GM19455 (cell line): ENCODE data around the gene SLC49A3.
"Not testable (repeated sequence)": the region's sequence is repeated elsewhere in the genome, so short reads cannot be mapped to it uniquely, and the experiment has no call there.

Experiments
- ATAC-seq: cut with Tn5 transposase; IDR thresholded peaks from one replicate; pipeline ENCODE4 v1.9.1; 2021; ENCODE audit not compliant: unreplicated experiment

Gene SLC49A3

GRCh38 chr4:688854-689681, at the start of gene SLC49A3:
SLC49A3 (minus strand) TSS chr4:689151; CDS start chr4:689127, 24 bp downstream.
- ATAC-seq = no peak

GRCh38 chr4:736561-736960, 47.6 kb upstream of the SLC49A3 start:
- ATAC-seq = not testable (repeated sequence)

GRCh38 chr4:735583-735982, 46.6 kb upstream of the SLC49A3 start:
- no peak for ATAC-seq

GRCh38 chr4:734951-735350, 46.0 kb upstream of the SLC49A3 start:
- ATAC-seq = no peak

- ATAC-seq = no peak
These were observed 45.1 kb upstream of the SLC49A3 start for GRCh38 chr4:734075-734474.

GRCh38 chr4:733631-733980, 44.7 kb upstream of the SLC49A3 start:
- no peak for ATAC-seq

- no peak for ATAC-seq
These were observed 44.1 kb upstream of the SLC49A3 start for GRCh38 chr4:732911-733630.

- no peak for ATAC-seq
These were observed 43.5 kb upstream of the SLC49A3 start for GRCh38 chr4:732486-732885.

- not testable (repeated sequence) for ATAC-seq
These were observed 43.0 kb upstream of the SLC49A3 start for GRCh38 chr4:731954-732353.

- not testable (repeated sequence) for ATAC-seq
These were observed 42.3 kb upstream of the SLC49A3 start for GRCh38 chr4:730946-731904.

- ATAC-seq = no peak
These were observed 41.6 kb upstream of the SLC49A3 start for GRCh38 chr4:730511-730910.

GRCh38 chr4:729336-730315, 40.7 kb upstream of the SLC49A3 start:
- no peak for ATAC-seq

GRCh38 chr4:727576-727975, 38.6 kb upstream of the SLC49A3 start:
- no peak for ATAC-seq

GRCh38 chr4:726838-727237, 37.9 kb upstream of the SLC49A3 start:
- ATAC-seq = no peak

GRCh38 chr4:726235-726787, 37.4 kb upstream of the SLC49A3 start:
- no peak for ATAC-seq

- no peak for ATAC-seq
These were observed 36.7 kb upstream of the SLC49A3 start for GRCh38 chr4:725391-726234.

GRCh38 chr4:723751-724530, 35.0 kb upstream of the SLC49A3 start:
- no peak for ATAC-seq

GRCh38 chr4:722851-723360, 34.0 kb upstream of the SLC49A3 start:
- ATAC-seq = no peak
